Neural progenitor cell (in vitro differentiated cells): ENCODE results near the gene CRYZL1. TPM values are rescaled to one million over a fixed set of nuclear protein-coding genes. Genes with fewer than 3 reads are reported as not detected.

Source experiments
- DNase-seq: peaks from one replicate; pipeline ENCODE4 v3.0.0-alpha.2; 2016; ENCODE audit warnings: low spot score
- H2AFZ ChIP-seq: fragments of 200-600 bp; sonication (generic); replicated peaks from 2 replicates; pipeline ENCODE4 v1.6.1; 2016; ENCODE audit warnings: antibody characterized with exemption
- H3F3A ChIP-seq: fragments of 200-600 bp; sonication (generic); 2 replicates; pipeline ENCODE4 v1.6.1; 2016; ENCODE audit warnings: antibody characterized with exemption, low read depth
- H3K27ac ChIP-seq: fragments of 200-600 bp; sonication (generic); 2 replicates; pipeline ENCODE4 v1.5.1; 2016; ENCODE audit warnings: mild to moderate bottlenecking
- H3K27me3 ChIP-seq: fragments of 200-600 bp; sonication (generic); 2 replicates; pipeline ENCODE4 v1.6.1; 2016; ENCODE audit warnings: mild to moderate bottlenecking, moderate library complexity
- H3K36me3 ChIP-seq: fragments of 200-600 bp; sonication (generic); 2 replicates; pipeline ENCODE4 v1.5.1; 2016
- H3K4me1 ChIP-seq: fragments of 200-600 bp; sonication (generic); 2 replicates; pipeline ENCODE4 v1.6.1; 2016; ENCODE audit warnings: mixed run types
- H3K4me2 ChIP-seq: fragments of 200-600 bp; sonication (generic); 2 replicates; pipeline ENCODE4 v1.6.1; 2016
- H3K4me3 ChIP-seq: fragments of 200-600 bp; sonication (generic); 2 replicates; pipeline ENCODE4 v1.5.1; 2016
- H3K79me2 ChIP-seq: fragments of 200-600 bp; sonication (generic); 2 replicates; pipeline ENCODE4 v1.6.1; 2016; ENCODE audit warnings: low read depth
- H3K9ac ChIP-seq: fragments of 200-600 bp; sonication (generic); 2 replicates; pipeline ENCODE4 v1.6.1; 2016
- H3K9me3 ChIP-seq: fragments of 200-600 bp; sonication (generic); 2 replicates; pipeline ENCODE4 v1.5.1; 2016; ENCODE audit warnings: low read depth
- H4K20me1 ChIP-seq: fragments of 200-600 bp; sonication (generic); 2 replicates; pipeline ENCODE4 v1.6.1; 2016; ENCODE audit warnings: low read depth
- H3K27ac Mint-ChIP-seq: 3 replicates; pipeline ENCODE4 v1.8.0; 2021; ENCODE audit warnings: mixed read lengths
- H3K27me3 Mint-ChIP-seq: 2 replicates; pipeline ENCODE4 v1.8.0; 2022; ENCODE audit warnings: low read depth, mild to moderate bottlenecking, inconsistent platforms, moderate library complexity, mixed read lengths; ENCODE audit not compliant: insufficient read depth
- H3K36me3 Mint-ChIP-seq: 3 replicates; pipeline ENCODE4 v1.8.0; 2021; ENCODE audit warnings: mixed read lengths
- H3K4me1 Mint-ChIP-seq: 3 replicates; pipeline ENCODE4 v1.8.0; 2021; ENCODE audit warnings: mixed read lengths
- H3K4me3 Mint-ChIP-seq: 3 replicates; pipeline ENCODE4 v1.8.0; 2021; ENCODE audit warnings: mild to moderate bottlenecking, moderate library complexity, mixed read lengths
- H3K9me3 Mint-ChIP-seq: 3 replicates; pipeline ENCODE4 v1.8.0; 2020; ENCODE audit warnings: mixed read lengths
- CTCF ChIP-seq: fragments of 200-600 bp; sonication (generic); IDR thresholded peaks from 2 replicates; pipeline ENCODE4 v1.5.1; 2017; ENCODE audit warnings: antibody characterized with exemption, mild to moderate bottlenecking
- EZH2 ChIP-seq: fragments of 200-600 bp; sonication (generic); IDR thresholded peaks from 2 replicates; pipeline ENCODE4 v1.6.1; 2017; ENCODE audit warnings: antibody characterized with exemption, mild to moderate bottlenecking, moderate library complexity
- EZH2phosphoT487 ChIP-seq: fragments of 200-600 bp; sonication (generic); IDR thresholded peaks from 2 replicates; pipeline ENCODE4 v1.6.1; 2017; ENCODE audit warnings: antibody characterized with exemption
- total RNA-seq: library from RNA; depleted of rRNA; stranded (reverse); fragments of >200 nt; gene quantifications from 2 replicates; pipeline ENCODE4 v1.2.3, GENCODE V29; 2015; ENCODE audit warnings: low replicate concordance

The CRYZL1 gene
- total RNA-seq, 1 donor from 2014 or later = 80.0 TPM

- Mint-ChIP-seq H3K4me3 (no peak overlapping the region), H3K27me3 (peaks cover 4% of the 10 kb centered on the region), H3K4me1 (peaks cover 4% of the 10 kb centered on the region), H3K36me3 (peaks cover 41% of the 10 kb centered on the region), H3K9me3 (peaks cover 34% of the 10 kb centered on the region), H3K27ac (no peak overlapping the region)
- Histone ChIP-seq H3K36me3 (no peaks in the 10 kb centered on the region), H3K9me3 (no peaks in the 10 kb centered on the region), H3K4me1 (no peaks in the 10 kb centered on the region), H3K4me2 (no peak overlapping the region), H3K27ac (no peak overlapping the region), H4K20me1 (peaks cover 66% of the 10 kb centered on the region), H3K27me3 (no peaks in the 10 kb centered on the region), H3K4me3 (no peak overlapping the region), H3K9ac (no peak overlapping the region), H2AFZ (no peak overlapping the region), H3K79me2 (peaks cover 100% of the 10 kb centered on the region), H3F3A (no peaks in the 10 kb centered on the region)
- no peak for DNase-seq
- TF ChIP-seq CTCF = no peak
- no peak for TF ChIP-seq EZH2
- no peak for TF ChIP-seq EZH2phosphoT487
Observed at GRCh38 chr21:33664135-33664534, 22.6 kb upstream of the CRYZL1 start.

GRCh38 chr21:33663241-33663640 is 21.7 kb upstream of the CRYZL1 start:
- peaks cover 100% of the 10 kb centered on the region for H3K79me2 ChIP-seq
- peaks cover 66% of the 10 kb centered on the region for H4K20me1 ChIP-seq

GRCh38 chr21:33662046-33662445 is 20.5 kb upstream of the CRYZL1 start:
- H3K27ac ChIP-seq = no peak overlapping the region
- H3K9me3 ChIP-seq = no peaks in the 10 kb centered on the region
- no peak overlapping the region for H3K4me3 ChIP-seq
- no peak for DNase-seq
- H3K4me2 ChIP-seq = no peak overlapping the region
- Mint-ChIP-seq H3K27ac (no peak overlapping the region), H3K4me1 (peaks cover 4% of the 10 kb centered on the region), H3K36me3 (peaks cover 51% of the 10 kb centered on the region), H3K27me3 (peaks cover 4% of the 10 kb centered on the region), H3K4me3 (no peak overlapping the region), H3K9me3 (peaks cover 45% of the 10 kb centered on the region)
- H3K36me3 ChIP-seq = no peaks in the 10 kb centered on the region
- H3K27me3 ChIP-seq = no peaks in the 10 kb centered on the region
- no peak overlapping the region for H2AFZ ChIP-seq
- no peak overlapping the region for H3K9ac ChIP-seq
- TF ChIP-seq EZH2phosphoT487 (no peak), EZH2 (no peak), CTCF (no peak)
- no peaks in the 10 kb centered on the region for H3F3A ChIP-seq
- H4K20me1 ChIP-seq = peaks cover 66% of the 10 kb centered on the region
- peaks cover 100% of the 10 kb centered on the region for H3K79me2 ChIP-seq
- H3K4me1 ChIP-seq = no peaks in the 10 kb centered on the region

More at GRCh38 chr21:33663241-33663640, 21.7 kb upstream of the CRYZL1 start:
- Mint-ChIP-seq H3K27me3 (peaks cover 4% of the 10 kb centered on the region), H3K36me3 (peaks cover 44% of the 10 kb centered on the region), H3K4me1 (no peaks in the 10 kb centered on the region), H3K27ac (no peak overlapping the region), H3K9me3 (peaks cover 41% of the 10 kb centered on the region), H3K4me3 (no peak overlapping the region)
- H3K36me3 ChIP-seq = no peaks in the 10 kb centered on the region
- H3K27ac ChIP-seq = no peak overlapping the region
- no peaks in the 10 kb centered on the region for H3K27me3 ChIP-seq
- H3F3A ChIP-seq = no peaks in the 10 kb centered on the region
- H3K9me3 ChIP-seq = no peaks in the 10 kb centered on the region
- no peak overlapping the region for H3K9ac ChIP-seq
- TF ChIP-seq EZH2phosphoT487 (no peak), EZH2 (no peak), CTCF (no peak)
- H2AFZ ChIP-seq = no peak overlapping the region
- no peak overlapping the region for H3K4me3 ChIP-seq
- H3K4me1 ChIP-seq = no peaks in the 10 kb centered on the region
- no peak overlapping the region for H3K4me2 ChIP-seq
- no peak for DNase-seq
